ENCODE results near the gene CHRM4. TPM values are rescaled to one million over a fixed set of nuclear protein-coding genes. Genes with fewer than 3 reads are reported as not detected.

Gene CHRM4
- polyA plus RNA-seq, 2 of the 4 experiments (the other 2 are of a cell fraction) = 0.17 to 0.28 TPM

- DNase-seq (ENCODE audit: low read depth in 1 of 2, low spot score in 1 of 2) (no peak), ATAC-seq (no peak), FAIRE-seq (no peak)
- H3K27ac ChIP-seq = no peak overlapping the region
- no peak overlapping the region for H3K4me2 ChIP-seq
- ChIA-PET POLR2A (interaction anchor here (0.6 kb wide), 2 partner anchors 108 to 173 kb away, joined by 3 to 4 read pairs; no protein-coding TSS in a partner anchor), CTCF (interaction anchor here (1.0 to 4.5 kb wide), 5 partner anchors 9 to 25 kb away, joined by 3 to 20 read pairs (median 6); partner anchors contain the start of gene CHRM4)
- no peaks in the 10 kb centered on the region for H3K9me3 ChIP-seq
- 83% methylated on average over 6 of the region's 6 CpGs for WGBS (ENCODE audit: missing lambda C conversion rate)
- peaks cover 5% of the 10 kb centered on the region for H3K4me1 ChIP-seq
- H3K4me3 ChIP-seq = no peak overlapping the region
- TF ChIP-seq FOXS1 (CRISPR knock-in tag; IDR thresholded peaks at IDR 0.05) = no peak
- no peak for TF ChIP-seq MAZ (IDR thresholded peaks at IDR 0.05; ENCODE audit: borderline replicate concordance, low read depth, low read length)
- no peak for TF ChIP-seq CTCF (IDR thresholded peaks at IDR 0.05)
- TF ChIP-seq HOXA7 (CRISPR knock-in tag; IDR thresholded peaks at IDR 0.05) = no peak
- TF ChIP-seq NR3C1 (IDR thresholded peaks at IDR 0.05) = no peak
- no peak for TF ChIP-seq CHD4 (IDR thresholded peaks at IDR 0.05; ENCODE audit: borderline replicate concordance)
- no peak for TF ChIP-seq MAFK (IDR thresholded peaks at IDR 0.05; ENCODE audit: partially characterized antibody)
- no peak for TF ChIP-seq RCOR1 (IDR thresholded peaks at IDR 0.05; ENCODE audit: low read depth, low read length)
- no peak for TF ChIP-seq JUN (IDR thresholded peaks at IDR 0.05)
- no peak for TF ChIP-seq E2F6 (IDR thresholded peaks at IDR 0.05; ENCODE audit: borderline replicate concordance, low read depth)
- no peak for TF ChIP-seq MAX (IDR thresholded peaks at IDR 0.05)
- TF ChIP-seq POLR2A (IDR thresholded peaks at IDR 0.05; ENCODE audit: low read length) = no peak
- no peak for TF ChIP-seq JUNB (IDR thresholded peaks at IDR 0.05)
These were observed 16.9 kb upstream of the CHRM4 start for GRCh38 chr11:46408407-46408986.

- ChIA-PET POLR2A (interaction anchor here (0.6 kb wide), 1 partner anchor 164 kb away, joined by 3 read pairs; no protein-coding TSS in a partner anchor), CTCF (interaction anchor here (1.2 to 4.5 kb wide), 5 partner anchors 7 to 24 kb away, joined by 3 to 20 read pairs (median 6); partner anchors contain the start of gene CHRM4)
- 90% methylated on average over 10 of the region's 10 CpGs for WGBS (ENCODE audit: missing lambda C conversion rate)
- DNase-seq (ENCODE audit: low read depth in 1 of 2, low spot score in 1 of 2) (no peak), FAIRE-seq (no peak), ATAC-seq (no peak)
- no peak overlapping the region for H3K4me3 ChIP-seq
- H3K27ac ChIP-seq = no peak overlapping the region
- no peak for TF ChIP-seq E2F6 (IDR thresholded peaks at IDR 0.05; ENCODE audit: borderline replicate concordance, low read depth)
- no peak for TF ChIP-seq CTCF (IDR thresholded peaks at IDR 0.05)
- TF ChIP-seq FOXS1 (CRISPR knock-in tag; IDR thresholded peaks at IDR 0.05) = no peak
- H3K4me2 ChIP-seq = no peak overlapping the region
- no peaks in the 10 kb centered on the region for H3K9me3 ChIP-seq
- H3K4me1 ChIP-seq = no peaks in the 10 kb centered on the region
These were observed 16.1 kb upstream of the CHRM4 start for GRCh38 chr11:46407635-46408034.

- Histone ChIP-seq H3K4me2 (no peak overlapping the region), H3K27ac (no peak overlapping the region), H3K9me3 (no peaks in the 10 kb centered on the region), H3K4me1 (no peaks in the 10 kb centered on the region), H3K4me3 (no peak overlapping the region)
- ATAC-seq (peak in 1 of 2 experiments; percentile 16; a peak in 2 of 6 replicates), DNase-seq (ENCODE audit: low read depth in 1 of 2, low spot score in 1 of 2) (no peak), FAIRE-seq (no peak)
- ChIA-PET CTCF (interaction anchor here (0.6 to 4.8 kb wide), 4 partner anchors 12 to 888 kb away, joined by 3 to 31 read pairs (median 12); partner anchors contain the start of gene CHRM4), POLR2A (no interaction called here)
- WGBS (ENCODE audit: missing lambda C conversion rate) = 91% methylated on average over 5 of the region's 5 CpGs
- TF ChIP-seq USF2 (IDR thresholded peaks at IDR 0.05) (no peak), RCOR1 (IDR thresholded peaks at IDR 0.05; ENCODE audit: low read depth, low read length) (no peak), ZNF302 (CRISPR knock-in tag; IDR thresholded peaks at IDR 0.05) (no peak), CBX2 (IDR thresholded peaks at IDR 0.05; ENCODE audit: borderline replicate concordance, low read depth) (no peak), RFX5 (IDR thresholded peaks at IDR 0.05) (no peak), MYC (IDR thresholded peaks at IDR 0.05; ENCODE audit: borderline replicate concordance, low read length) (no peak), HEYL (CRISPR knock-in tag; IDR thresholded peaks at IDR 0.05) (no peak), NPAS2 (CRISPR knock-in tag; IDR thresholded peaks at IDR 0.05; ENCODE audit: borderline replicate concordance) (no peak), MAX (IDR thresholded peaks at IDR 0.05) (no peak), ZFP36 (IDR thresholded peaks at IDR 0.05; ENCODE audit: borderline replicate concordance, partially characterized antibody) (no peak), HES2 (IDR thresholded peaks at IDR 0.05) (no peak)
These were observed 13.0 kb upstream of the CHRM4 start for GRCh38 chr11:46404476-46405017.
